Spleen (tissue), 11 donors: ENCODE results near the gene PALS1. TPM values are rescaled to one million over a fixed set of nuclear protein-coding genes. Genes with fewer than 3 reads are reported as not detected.

Experiments used
- DNase-seq: peaks from one replicate; pipeline ENCODE4 v3.0.0-alpha.2; 2020
- H3K27ac ChIP-seq, 8 donors: fragments of 200-600 bp; sonication (generic) in 7 of 8; 1 replicate in 4 of 8; 2 replicates in 4 of 8; pipeline versions ENCODE4 v1.5.0 to v1.8.0; 2016 to 2021; ENCODE audit warnings: inconsistent platforms in 4 of 8, mild to moderate bottlenecking in 4 of 8, moderate library complexity in 1 of 8
- H3K27me3 ChIP-seq, 7 donors: fragments of 200-600 bp; sonication (generic) in 6 of 7; replicated peaks in 1 of 7; 1 replicate in 4 of 7; 2 replicates in 3 of 7; pipeline versions ENCODE4 v1.5.0 to v1.8.0; 2016 to 2021; ENCODE audit warnings: inconsistent platforms in 3 of 7, mild to moderate bottlenecking in 1 of 7
- H3K36me3 ChIP-seq, 6 donors: fragments of 200-600 bp; sonication (generic) in 5 of 6; 1 replicate in 4 of 6; 2 replicates in 2 of 6; pipeline versions ENCODE4 v1.5.0 to v1.8.0; 2016 to 2021; ENCODE audit warnings: inconsistent platforms in 2 of 6
- H3K4me1 ChIP-seq, 6 donors: fragments of 200-600 bp; sonication (generic) in 5 of 6; 1 replicate in 3 of 6; 2 replicates in 3 of 6; pipeline versions ENCODE4 v1.5.0 to v1.8.0; 2016 to 2021; ENCODE audit warnings: inconsistent platforms in 3 of 6
- H3K4me3 ChIP-seq, 8 donors: fragments of 200-600 bp; sonication (generic) in 7 of 8; 1 replicate in 4 of 8; 2 replicates in 4 of 8; pipeline versions ENCODE4 v1.5.0 to v1.8.0; 2016 to 2021; ENCODE audit warnings: inconsistent platforms in 4 of 8, mild to moderate bottlenecking in 4 of 8, moderate library complexity in 2 of 8
- H3K9me3 ChIP-seq, 8 donors: fragments of 200-600 bp; sonication (generic) in 7 of 8; 1 replicate in 4 of 8; 2 replicates in 4 of 8; pipeline versions ENCODE4 v1.5.0 to v1.8.0; 2016 to 2021; ENCODE audit warnings: inconsistent platforms in 4 of 8
- CTCF ChIP-seq, 11 experiments: fragments of 200-600 bp in 7 of 11; fragments of 450-650 bp in 4 of 11; sonication (generic) in 4 of 11; IDR thresholded peaks in 8 of 11; conservative IDR thresholded peaks in 3 of 11; 1 replicate in 7 of 11; 2 replicates in 4 of 11; pipeline versions ENCODE4 v1.4.0 to v1.8.0; 2016 to 2021; ENCODE audit warnings: antibody characterized with exemption in 11 of 11, inconsistent platforms in 4 of 11, mild to moderate bottlenecking in 1 of 11
- POLR2A ChIP-seq, 3 donors: fragments of 450-650 bp; IDR thresholded peaks; one replicate each; pipeline ENCODE4 v1.5.1; 2017; ENCODE audit warnings: antibody characterized with exemption in 3 of 3, mild to moderate bottlenecking in 1 of 3
- POLR2AphosphoS5 ChIP-seq, 3 donors: sonication (generic); formaldehyde crosslinking; IDR thresholded peaks; one replicate each; pipeline ENCODE4 v1.5.1; 2017; ENCODE audit warnings: antibody characterized with exemption in 3 of 3
- WGBS, 5 donors: extraction: QIAGEN DNeasy Blood & Tissue Kit in 3 of 5; methylation state at CpG; one replicate each; pipeline versions ENCODE4 v1.1.5 to v1.1.7; 2013 to 2018; 5-methylcytosine and 5-hydroxymethylcytosine counted together
- intact Hi-C: fragments of 100-400 bp; cut with DNase I; formaldehyde crosslinking; loops from one replicate; pipeline ENCODE4 v1.15.0; 2023; ENCODE audit warnings: low total_unique reads
- polyA plus RNA-seq, 3 donors: library from polyadenylated mRNA; stranded (reverse); fragments of 200-250 nt; gene quantifications; one replicate each; pipeline ENCODE4 v1.2.1, GENCODE V29; 2013
- total RNA-seq, 7 donors: library from RNA; depleted of rRNA in 3 of 7; stranded (reverse); fragments of >200 nt in 3 of 7; fragmentation: NEBNext Ultra II Directional in 4 of 7; extraction: Animal tissue kit (Norgen Biotek cat#: 25700) in 4 of 7; gene quantifications; one replicate each; pipeline versions ENCODE4 v1.1.0 to v1.2.1, GENCODE V29; 2016 to 2021
- donor health status: healthy with polysubstance abuse.
- donor health status: DM: no; HTN: no; CAD: no; lungs with moderate emphysema.
- donor health status: DM: no; HTN: no; CAD: no.
- donor health status: Bipolar disorder and iron deficiency.
- donor health status: healthy.
- donor health status: DM: no; HTN: no; CAD: no.
- donor health status: DM: yes; HTN: yes; CAD: no.

The PALS1 gene
- total and polyA plus RNA-seq, 10 donors = 2.0 to 26.8 (median 16.1) TPM

GRCh38 chr14:67199016-67199415 is 42.2 kb upstream of the PALS1 start:
- no peaks in the 10 kb centered on the region for H3K9me3 ChIP-seq

GRCh38 chr14:67207810-67208209 is 33.4 kb upstream of the PALS1 start:
- DNase-seq = no peak
- TF ChIP-seq POLR2A (IDR thresholded peaks at IDR 0.05) = no peak
- TF ChIP-seq CTCF (IDR thresholded peaks at IDR 0.05 in 8 of 11, conservative IDR thresholded peaks at IDR 0.05 in 3 of 11) = no peak
- TF ChIP-seq POLR2AphosphoS5 (IDR thresholded peaks at IDR 0.05) = no peak
- no peak overlapping the region for H3K27ac ChIP-seq
- H3K27me3 ChIP-seq = no peaks in the 10 kb centered on the region
- no peaks in the 10 kb centered on the region for H3K36me3 ChIP-seq
- intact Hi-C loops = no loop called here
- no peaks in the 10 kb centered on the region for H3K9me3 ChIP-seq
- 83 to 97% (median 87%) methylated on average over 8 of the region's 8 CpGs for WGBS, 5 donors
- H3K4me3 ChIP-seq = no peak overlapping the region
- H3K4me1 ChIP-seq = no peaks in the 10 kb centered on the region

More at GRCh38 chr14:67199016-67199415, 42.2 kb upstream of the PALS1 start:
- TF ChIP-seq POLR2AphosphoS5 (IDR thresholded peaks at IDR 0.05) (no peak), POLR2A (IDR thresholded peaks at IDR 0.05) (no peak)
- Histone ChIP-seq H3K4me3 (no peak overlapping the region), H3K36me3 (no peaks in the 10 kb centered on the region), H3K27ac (no peak overlapping the region), H3K4me1 (no peaks in the 10 kb centered on the region), H3K27me3 (no peaks in the 10 kb centered on the region)
- WGBS, 5 donors = 92 to 97% (median 95%) methylated on average over 6 of the region's 6 CpGs
- intact Hi-C loops = no loop called here
- DNase-seq = no peak

- WGBS, 5 donors = 60 to 86% (median 72%) methylated on average over 2 of the region's 2 CpGs
- no peak for DNase-seq
- Histone ChIP-seq H3K27ac (no peak overlapping the region), H3K4me3 (no peak overlapping the region), H3K9me3 (peaks cover 0 to 12% (median 3%) of the 10 kb centered on the region in 8 donors), H3K27me3 (no peaks in the 10 kb centered on the region), H3K4me1 (no peaks in the 10 kb centered on the region), H3K36me3 (no peaks in the 10 kb centered on the region)
- TF ChIP-seq CTCF (IDR thresholded peaks at IDR 0.05 in 8 of 11, conservative IDR thresholded peaks at IDR 0.05 in 3 of 11) = no peak
- no peak for TF ChIP-seq POLR2AphosphoS5 (IDR thresholded peaks at IDR 0.05)
- TF ChIP-seq POLR2A (IDR thresholded peaks at IDR 0.05) = no peak
- intact Hi-C loops = no loop called here
Measured at GRCh38 chr14:67218126-67218525, 23.1 kb upstream of the PALS1 start.

- H3K27ac ChIP-seq = no peak overlapping the region
- TF ChIP-seq POLR2A (IDR thresholded peaks at IDR 0.05) = no peak
- no peak for TF ChIP-seq POLR2AphosphoS5 (IDR thresholded peaks at IDR 0.05)
- no peak for TF ChIP-seq CTCF (IDR thresholded peaks at IDR 0.05 in 8 of 11, conservative IDR thresholded peaks at IDR 0.05 in 3 of 11)
- no peak for DNase-seq
Measured at GRCh38 chr14:67221248-67221981, 19.8 kb upstream of the PALS1 start.

More at GRCh38 chr14:67221248-67221981, 19.8 kb upstream of the PALS1 start:
- no peaks in the 10 kb centered on the region for H3K27me3 ChIP-seq
- no peak overlapping the region for H3K4me3 ChIP-seq
- H3K36me3 ChIP-seq = no peaks in the 10 kb centered on the region
- intact Hi-C loops = no loop called here
- peaks cover 0 to 12% (median 3%) of the 10 kb centered on the region in 8 donors for H3K9me3 ChIP-seq
- WGBS, 5 donors = 82 to 91% (median 91%) methylated on average over 6 of the region's 6 CpGs
- no peaks in the 10 kb centered on the region for H3K4me1 ChIP-seq
